COR-L47 (cell line): ENCODE data around the gene MRM3.
"Not testable (repeated sequence)": the region's sequence is repeated elsewhere in the genome, so short reads cannot be mapped to it uniquely, and the experiment has no call there.

Source experiments
- DNase-seq: peaks from one replicate; lab custom pipeline; 2025; lab: John Stamatoyannopoulos, UW

MRM3 gene, protein sequence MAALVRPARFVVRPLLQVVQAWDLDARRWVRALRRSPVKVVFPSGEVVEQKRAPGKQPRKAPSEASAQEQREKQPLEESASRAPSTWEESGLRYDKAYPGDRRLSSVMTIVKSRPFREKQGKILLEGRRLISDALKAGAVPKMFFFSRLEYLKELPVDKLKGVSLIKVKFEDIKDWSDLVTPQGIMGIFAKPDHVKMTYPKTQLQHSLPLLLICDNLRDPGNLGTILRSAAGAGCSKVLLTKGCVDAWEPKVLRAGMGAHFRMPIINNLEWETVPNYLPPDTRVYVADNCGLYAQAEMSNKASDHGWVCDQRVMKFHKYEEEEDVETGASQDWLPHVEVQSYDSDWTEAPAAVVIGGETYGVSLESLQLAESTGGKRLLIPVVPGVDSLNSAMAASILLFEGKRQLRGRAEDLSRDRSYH

DNA sequence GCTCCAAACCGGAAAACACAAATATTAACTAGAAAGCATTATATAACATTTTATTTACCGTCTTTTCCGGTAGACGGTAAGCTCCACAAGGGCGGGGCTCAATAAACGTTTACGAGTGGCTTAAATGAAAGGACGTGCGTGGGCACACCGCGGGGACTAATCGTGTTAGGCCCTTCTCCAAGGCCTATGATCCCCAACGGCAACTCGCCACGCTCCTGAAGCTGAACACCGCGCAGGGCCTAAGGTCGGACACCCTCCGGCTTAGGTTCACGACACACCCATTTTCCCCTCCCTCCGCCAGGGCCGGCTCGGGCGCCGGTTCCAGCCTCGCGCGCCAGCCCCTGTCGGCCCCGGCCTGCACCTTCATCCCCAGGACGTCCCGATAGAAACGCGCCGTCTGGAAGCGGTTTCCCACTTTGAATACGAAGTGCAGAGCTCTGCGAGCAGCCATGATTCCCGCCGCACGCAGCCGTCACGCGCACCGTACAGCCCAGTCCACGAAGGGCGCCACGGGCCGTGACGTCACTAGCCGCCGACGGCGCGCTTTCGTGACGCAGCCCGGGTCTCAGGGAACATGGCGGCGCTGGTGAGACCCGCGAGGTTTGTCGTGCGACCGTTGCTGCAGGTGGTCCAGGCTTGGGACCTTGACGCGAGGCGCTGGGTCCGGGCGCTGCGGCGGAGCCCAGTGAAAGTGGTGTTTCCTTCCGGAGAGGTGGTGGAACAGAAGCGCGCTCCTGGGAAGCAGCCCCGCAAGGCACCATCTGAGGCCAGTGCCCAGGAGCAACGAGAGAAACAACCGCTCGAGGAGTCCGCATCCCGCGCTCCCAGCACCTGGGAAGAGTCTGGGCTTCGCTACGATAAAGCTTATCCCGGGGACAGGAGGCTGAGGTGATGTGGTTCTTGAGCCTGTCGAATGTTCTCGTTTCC, at the start of gene MRM3, which contains the start of gene GLOD4:
Gene MRM3 (plus strand): TSS at position 549 of the 927 bp plus-strand sequence. CDS start 26 bp downstream, at position 575.
Gene GLOD4 (minus strand): TSS at position 476 of the 927 bp plus-strand sequence. CDS start 25 bp downstream, at position 451.
- peak; percentile 37 for DNase-seq

DNA sequence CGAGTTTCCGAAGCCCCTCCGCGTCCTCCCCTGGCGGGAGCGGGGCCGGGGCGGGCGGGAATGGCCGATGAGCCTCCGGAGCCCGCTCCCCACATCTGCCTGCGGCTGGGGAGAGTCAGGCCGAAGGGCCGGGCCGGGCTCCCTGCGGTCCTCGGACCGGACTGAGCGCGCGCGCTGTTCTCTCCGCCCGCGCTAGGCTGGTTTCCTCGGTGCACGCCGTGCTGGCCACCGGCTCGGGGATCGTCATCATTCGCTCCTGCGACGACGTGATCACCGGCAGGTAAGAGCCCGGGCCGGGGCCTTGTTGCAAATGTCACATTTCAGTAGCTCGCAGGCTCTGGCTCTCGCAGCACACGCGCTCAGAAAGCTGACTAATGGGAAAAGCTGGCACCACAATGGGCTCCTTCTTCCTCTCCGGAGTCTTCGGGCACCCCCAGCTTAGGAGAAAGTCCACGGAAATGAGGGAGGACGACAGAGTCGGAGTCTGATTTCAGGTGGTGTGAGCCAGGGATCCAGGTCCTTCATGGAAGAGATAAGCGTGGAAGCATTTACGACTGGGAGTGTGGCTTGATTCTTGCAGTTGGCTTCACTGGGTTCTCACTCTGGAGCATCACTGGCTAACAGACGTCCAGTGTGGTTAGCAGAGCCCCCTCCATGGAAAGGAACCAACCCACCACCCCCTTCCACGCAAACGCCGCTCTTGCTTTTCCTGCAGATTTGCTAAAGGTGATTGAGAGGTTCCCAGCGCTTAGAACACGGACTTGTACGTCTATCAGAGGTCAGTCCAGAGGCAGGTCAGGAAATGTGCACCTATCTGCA, 49.0 kb upstream of the MRM3 start:
- no peak for DNase-seq

DNA sequence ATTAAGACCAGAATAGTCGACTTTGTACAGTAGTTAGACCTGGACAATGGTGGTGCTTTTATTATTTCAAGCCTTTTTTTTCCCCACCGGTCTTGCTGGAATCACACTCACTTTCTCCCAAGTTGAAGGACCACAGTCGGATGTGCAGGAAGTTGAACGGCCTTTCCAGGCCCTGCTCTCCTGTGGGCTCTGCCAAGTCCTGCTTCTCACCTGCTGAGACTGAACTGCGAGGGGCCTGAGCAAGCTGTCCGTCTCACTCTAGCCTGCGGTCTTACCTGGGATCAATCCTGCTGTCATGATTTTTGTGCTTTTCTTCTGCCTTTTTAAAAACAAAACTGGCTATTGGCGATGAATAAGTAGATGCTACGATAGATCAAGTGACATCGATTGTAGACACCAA, 48.4 kb upstream of the MRM3 start:
- no peak for DNase-seq

DNA sequence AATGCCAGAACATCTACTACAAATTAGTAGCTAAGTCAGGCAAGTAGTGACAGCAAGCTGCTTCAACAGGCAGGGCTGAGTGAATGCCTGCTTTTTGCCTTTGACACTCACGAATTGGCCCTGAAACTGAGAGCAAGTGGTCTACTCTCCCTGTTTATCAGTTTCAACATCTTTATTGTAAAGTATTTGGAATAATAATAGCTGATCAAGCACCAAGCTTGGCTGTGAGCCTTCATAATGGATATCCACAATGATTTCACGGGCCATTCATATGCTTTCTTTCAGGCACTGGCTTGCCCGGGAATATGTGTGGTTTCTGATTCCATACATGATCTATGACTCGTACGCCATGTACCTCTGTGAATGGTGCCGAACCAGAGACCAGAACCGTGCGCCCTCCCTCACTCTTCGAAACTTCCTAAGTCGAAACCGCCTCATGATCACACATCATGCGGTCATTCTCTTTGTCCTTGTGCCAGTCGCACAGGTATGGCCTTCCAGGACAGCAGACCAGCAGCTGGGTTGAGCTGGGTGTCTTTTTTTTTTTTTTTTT, 44.5 kb upstream of the MRM3 start:
- no peak for DNase-seq

DNA sequence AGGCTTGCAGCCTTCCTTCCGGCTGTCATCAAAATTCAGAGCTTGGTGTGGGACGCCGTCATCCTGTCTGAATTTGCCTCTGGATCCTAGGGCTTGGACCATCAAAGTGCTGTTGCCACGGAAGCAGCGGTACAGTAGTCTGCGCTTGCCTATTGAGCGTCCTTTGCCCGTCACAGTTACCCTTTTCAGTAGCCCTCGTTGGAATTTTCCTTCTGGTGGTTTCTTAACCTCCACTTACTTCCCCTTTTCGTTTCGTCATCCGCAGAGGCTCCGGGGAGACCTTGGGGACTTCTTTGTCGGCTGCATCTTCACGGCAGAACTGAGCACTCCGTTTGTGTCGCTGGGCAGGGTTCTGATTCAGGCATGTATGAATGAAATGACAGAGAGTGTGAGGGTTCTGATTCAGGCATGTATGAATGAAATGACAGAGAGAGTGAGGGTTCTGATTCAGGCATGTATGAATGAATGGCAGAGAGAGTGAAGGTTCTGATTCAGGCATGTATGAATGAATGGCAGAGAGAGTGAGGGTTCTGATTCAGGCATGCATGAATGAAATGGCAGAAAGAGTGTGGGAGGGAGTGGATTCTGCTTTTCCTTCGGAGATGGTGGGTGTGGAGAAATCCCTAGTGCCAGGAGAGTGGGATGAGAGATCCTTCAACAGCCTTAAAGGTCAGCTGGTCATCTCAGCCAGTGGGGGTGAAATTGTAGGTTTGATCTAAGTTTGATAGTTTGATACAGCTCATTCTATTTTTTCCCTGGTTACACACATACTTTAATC, 41.7 kb upstream of the MRM3 start:
- no peak for DNase-seq

DNA sequence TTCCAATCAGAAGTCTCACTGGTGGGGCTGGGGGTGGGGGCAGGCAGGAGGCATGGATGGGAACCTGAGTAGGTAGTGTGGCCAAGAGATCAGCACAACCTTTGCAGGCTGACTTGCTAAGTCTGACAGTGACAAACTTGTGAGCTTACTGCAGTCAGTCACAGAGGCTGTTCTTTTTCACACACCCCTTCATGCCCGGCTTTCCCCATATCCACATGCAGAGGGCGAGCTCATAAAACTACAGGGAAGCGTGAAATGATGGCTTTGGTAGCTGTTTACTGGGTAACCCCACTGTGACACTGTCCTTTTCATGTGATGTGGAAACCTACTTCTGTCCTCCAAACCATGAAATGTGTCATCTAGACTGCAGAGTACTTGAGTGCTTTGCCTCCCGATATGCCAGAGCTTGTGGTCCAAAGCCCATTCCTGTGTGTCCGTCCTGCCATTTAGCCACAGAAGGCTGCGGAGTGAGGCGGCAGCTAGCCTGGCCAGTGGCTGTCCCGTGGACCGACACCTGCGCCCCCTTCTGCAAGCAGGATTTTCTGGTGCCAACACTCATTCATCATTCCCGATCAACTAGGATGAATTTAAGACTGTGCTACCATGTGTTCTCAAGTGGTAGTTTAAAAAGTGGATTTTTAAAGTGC, 39.9 kb upstream of the MRM3 start:
- no peak for DNase-seq

DNA sequence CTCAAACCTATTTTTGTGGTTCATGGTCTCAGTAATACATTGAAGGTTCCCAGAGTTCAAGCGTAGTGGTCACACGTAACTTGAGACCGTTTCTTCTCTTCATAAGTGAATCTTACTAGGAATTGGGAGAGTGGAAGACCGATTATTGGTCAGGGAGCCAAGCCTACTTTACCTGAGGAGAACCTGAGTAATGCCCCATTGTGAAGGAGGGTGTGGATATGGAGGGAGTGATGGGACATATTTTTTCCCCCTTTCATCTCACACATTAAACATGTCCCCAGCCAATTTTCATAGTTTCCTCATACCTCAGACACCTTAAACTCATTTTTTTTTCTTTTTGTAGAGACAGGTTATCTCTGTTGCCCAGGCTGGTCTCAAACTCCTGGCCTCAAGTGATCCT, 39.0 kb upstream of the MRM3 start:
- no peak for DNase-seq

DNA sequence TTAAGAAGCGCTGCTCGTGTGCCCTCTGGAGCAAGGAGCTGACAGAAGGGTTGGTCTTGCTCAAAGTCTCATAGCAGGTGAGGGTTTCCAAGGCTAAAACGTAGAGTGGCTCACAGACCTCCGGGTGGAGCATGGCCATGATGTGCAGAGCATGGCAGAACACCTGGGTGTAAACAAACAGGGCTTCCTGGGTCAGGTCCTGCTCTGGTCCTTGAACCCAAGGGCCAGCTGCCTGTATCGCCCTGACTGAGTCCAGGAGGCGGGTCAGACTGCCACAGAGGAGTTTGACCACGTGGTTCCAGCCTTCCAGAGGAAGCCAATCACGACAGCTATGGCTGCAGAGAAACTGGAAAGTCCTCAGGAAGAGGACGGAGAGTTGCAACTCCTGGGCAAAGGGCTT, 37.2 kb upstream of the MRM3 start:
- no peak for DNase-seq

DNA sequence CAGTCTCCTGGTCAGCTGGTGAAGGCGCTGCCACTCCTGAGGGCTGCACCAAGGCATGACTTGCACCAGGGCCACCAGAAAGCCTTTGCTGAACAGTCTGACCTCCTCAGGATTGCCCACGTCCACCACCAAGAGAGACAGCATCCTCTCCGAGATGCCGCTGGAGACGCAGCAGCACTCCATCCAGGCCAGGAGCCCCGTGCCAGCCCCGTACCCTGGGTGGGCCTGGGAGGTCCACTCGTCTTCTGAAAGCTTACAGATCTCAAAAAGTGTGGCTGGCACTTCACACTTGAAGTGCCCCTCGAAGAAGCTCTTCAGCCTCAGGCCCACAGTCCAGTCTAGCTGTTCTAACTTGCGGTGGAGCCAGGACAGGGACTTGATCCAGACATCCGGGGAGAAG, 36.7 kb upstream of the MRM3 start:
- DNase-seq = no peak

DNA sequence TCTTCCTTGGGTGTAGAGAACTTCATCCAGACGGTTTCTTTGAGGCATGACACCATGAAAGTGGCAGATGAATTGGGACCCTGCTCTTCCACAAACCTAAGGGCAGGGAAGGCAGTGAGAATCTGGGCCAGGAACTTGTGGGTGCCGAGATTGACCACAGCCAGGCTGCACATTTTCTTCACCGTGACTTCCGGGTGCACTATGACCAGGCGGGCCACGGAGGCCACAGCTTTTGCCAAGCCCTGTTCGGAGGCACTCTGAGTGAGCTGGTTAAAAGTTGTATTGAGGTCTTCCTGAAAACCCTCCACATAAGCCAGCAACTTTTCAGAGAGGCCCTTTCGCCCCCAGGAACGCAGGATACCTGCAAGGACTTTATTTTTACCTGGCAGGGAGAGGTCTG, 36.0 kb upstream of the MRM3 start:
- no peak for DNase-seq

DNA sequence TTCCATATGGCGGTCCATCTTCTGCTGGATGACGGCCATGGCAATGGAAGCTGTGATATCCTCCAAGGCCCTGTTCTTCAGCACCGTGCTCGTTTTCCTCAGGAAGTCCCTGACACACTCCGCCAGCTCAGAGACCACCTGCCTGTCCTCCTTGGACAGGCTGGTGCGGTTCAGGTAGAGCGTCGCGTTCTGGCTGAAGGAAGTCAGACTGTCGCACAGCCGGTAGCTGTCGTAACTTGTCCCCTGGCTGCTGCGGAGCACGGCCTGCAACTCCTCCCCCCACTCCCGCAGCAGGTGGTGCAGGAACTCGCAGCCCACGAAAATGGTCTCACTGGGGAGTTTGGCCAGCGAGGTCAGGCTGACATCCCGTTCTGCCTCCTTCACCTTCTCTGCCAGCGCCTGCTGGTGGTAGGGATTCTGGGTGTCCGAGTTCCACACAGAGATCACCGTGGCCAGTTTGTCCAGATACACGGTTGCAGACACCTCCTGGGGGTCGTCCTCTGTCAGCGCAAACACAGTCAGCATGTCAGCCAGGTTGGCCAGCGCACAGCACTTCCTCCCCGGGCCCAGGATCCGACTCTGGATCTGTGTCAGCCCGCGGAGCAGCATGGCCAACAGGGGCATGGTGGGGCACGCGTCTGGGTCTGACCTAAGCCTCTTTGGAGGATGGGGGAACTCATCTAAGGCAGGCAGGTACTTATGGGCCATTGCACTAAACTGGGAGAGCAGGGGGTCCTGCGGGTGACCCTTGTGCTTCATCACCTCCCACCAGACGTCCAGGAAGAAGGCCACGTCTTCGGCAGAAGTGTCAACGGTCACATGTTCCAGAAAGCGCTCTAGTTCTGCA, 35.1 kb upstream of the MRM3 start:
- no peak for DNase-seq

DNA sequence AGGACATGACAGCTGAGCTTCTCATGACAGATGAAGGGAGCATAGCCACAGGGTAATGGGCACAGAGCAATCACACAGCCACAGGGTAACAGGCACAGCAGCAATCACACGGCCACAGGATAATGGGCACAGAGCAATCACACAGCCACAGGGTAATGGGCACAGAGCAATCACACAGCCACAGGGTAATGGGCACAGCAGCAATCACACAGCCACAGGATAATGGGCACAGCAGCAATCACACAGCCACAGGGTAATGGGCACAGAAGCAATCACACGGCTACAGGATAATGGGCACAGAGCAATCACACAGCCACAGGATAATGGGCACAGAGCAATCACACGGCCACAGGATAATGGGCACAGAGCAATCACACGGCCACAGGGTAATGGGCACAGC, 33.5 kb upstream of the MRM3 start:
- DNase-seq = not testable (repeated sequence)

DNA sequence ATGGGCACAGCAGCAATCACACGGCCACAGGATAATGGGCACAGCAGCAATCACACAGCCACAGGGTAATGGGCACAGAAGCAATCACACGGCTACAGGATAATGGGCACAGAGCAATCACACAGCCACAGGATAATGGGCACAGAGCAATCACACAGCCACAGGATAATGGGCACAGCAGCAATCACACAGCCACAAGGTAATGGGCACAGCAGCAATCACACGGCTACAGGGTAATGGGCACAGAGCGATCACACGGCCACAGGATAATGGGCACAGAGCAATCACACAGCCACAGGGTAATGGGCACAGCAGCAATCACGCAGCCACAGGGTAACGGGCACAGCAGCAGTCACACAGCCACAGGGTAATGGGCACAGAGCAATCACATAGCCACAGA, 32.8 kb upstream of the MRM3 start:
- not testable (repeated sequence) for DNase-seq

DNA sequence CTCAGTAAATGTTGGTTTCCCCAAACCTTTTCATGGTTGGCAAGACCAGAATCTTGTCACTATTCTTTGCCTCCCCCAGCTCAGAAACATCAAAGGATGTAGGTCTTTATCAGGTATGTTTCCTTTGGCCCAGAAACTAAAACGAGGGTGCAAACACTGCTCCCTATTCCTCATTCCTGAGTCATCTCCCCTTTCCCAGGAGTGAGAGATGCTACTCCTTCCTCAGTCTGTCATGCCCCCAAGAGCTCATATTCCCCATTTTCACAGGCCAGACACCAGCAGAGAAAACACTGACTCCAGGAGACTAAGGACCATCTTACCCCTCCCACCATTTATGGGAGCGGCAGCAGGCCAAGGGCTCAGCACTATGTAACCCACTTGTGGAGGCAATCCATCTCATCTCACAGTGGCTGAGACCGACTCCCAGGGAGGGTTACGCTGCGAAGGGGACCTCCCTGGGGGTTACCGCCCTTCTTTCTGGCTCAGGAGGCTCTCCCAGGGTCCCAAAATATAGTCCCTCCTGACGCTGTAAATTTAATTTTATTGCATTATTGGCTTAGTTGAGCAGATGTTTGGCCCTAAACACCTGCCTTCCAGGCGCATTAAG, 31.6 kb upstream of the MRM3 start:
- no peak for DNase-seq

DNA sequence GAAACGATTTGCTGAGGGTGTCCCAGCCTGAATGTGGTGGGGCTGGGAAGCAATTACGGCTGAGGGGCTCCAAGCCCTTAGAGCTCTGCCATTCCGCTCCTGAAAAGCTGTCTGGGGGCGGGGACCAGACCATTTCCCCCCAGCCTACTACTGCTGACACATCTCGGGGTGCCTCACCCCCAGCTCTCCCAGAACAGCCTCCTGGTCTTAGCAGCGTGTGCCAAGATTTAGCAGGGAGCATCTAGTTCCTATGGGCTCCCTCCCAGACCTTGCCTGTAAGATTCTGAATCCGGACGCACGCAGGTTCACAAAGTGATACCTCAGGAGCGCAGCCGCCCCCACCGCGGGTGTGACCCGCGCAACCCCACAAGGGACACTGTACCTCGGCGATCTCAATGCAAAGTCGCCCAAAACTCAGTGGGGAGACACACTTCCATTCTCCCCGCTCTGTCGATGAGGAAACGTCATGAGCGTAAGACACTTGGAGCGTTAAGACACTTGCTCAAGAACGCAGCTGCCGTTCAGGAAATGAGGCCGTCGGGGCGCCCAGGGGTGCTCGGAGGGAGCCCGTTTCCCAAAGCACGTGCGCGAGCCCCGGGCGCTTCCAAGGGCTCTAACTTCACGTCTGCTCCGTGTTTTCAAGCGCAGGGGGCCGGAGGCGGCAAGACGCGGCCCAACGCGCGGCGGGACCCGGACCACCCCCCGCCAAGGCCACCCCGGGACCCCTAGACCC, 30.7 kb upstream of the MRM3 start:
- peak; percentile 15 for DNase-seq

DNA sequence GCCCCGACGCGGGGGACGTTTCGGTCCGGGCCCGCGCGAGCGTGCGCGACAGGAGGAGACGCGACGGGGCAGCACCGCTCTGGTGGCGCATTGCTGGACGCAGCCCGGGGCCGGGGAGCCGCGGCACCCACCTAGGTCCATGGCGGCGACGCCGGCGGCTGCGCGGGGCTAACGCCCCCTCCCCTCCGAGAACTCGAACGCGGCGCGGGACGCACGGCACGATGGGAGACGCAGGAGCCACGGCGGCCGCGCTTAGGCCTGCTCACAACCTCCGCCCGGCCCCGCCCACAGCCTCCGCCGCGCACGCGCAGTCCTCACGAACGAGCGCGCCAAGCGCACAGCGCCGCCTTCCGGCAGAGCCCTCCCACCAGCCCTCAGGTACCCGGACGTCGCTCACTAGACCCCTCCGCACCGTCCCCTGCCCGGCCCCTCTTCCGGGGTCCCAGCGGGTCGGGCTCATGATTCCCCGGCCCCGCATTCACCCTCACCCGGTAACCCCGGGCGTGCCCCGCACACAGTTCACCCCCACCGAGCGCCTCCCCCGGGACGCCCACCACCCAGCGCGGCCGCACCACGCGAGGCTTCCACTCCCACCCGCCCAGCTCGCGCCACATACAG, 30.0 kb upstream of the MRM3 start, which contains the start of gene GEMIN4:
Gene GEMIN4 (minus strand): TSS at position 263 of the 618 bp plus-strand sequence. CDS start 122 bp downstream, at position 141.
- peak; percentile 77 for DNase-seq

DNA sequence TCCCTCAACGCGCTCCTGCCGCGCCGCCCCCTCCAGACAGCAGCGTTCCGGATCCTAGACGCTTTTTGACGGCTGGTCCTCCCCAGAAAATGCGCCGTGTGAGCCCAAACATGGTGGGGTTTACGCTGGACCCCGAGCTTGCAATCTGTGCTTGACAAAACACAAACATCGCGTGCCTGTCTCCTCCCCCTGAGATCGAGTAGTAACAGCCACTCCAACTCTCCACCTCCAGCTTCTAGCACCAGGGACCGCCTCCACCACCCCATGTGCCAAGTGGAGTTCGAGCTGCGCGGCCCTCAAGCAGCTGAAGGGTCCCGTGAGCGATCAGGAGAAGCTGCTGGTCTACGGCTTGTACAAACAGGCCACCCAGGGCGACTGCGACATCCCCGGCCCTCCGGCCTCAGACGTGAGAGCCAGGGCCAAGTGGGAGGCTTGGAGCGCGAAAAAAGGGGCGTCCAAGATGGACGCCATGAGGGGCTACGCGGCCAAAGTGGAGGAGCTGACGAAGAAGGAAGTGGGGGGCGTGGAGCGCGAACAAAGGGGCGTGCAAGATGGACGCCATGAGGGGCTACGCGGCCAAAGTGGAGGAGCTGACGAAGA, 29.4 kb upstream of the MRM3 start:
- peak; percentile 30 for DNase-seq
